Mesenchymal stem cell (in vitro differentiated cells and primary cell): ENCODE measurements around the gene THOC7.

Experiments
- DNase-seq: peaks from one replicate; pipeline ENCODE4 v3.0.0-alpha.2; 2013
- H2AFZ ChIP-seq: one replicate; pipeline ENCODE4 v1.6.1; 2013; ENCODE audit warnings: low read depth, mild to moderate bottlenecking, control low read depth, inconsistent platforms, low read length, moderate library complexity
- H2AK5ac ChIP-seq: 2 replicates; pipeline ENCODE4 v1.6.1; 2013; ENCODE audit warnings: low read length, moderate library complexity, mild to moderate bottlenecking, inconsistent platforms; ENCODE audit not compliant: severe bottlenecking
- H2BK120ac ChIP-seq: one replicate; pipeline ENCODE4 v1.6.1; 2013; ENCODE audit warnings: low read depth, mild to moderate bottlenecking, inconsistent platforms, low read length, moderate library complexity
- H2BK12ac ChIP-seq, 2 experiments: one replicate each; pipeline ENCODE4 v1.6.1; 2013; ENCODE audit warnings: inconsistent platforms in 2 of 2, low read length in 2 of 2, mild to moderate bottlenecking in 2 of 2, moderate library complexity in 2 of 2, control low read depth in 1 of 2
- H2BK15ac ChIP-seq: one replicate; pipeline ENCODE4 v1.6.1; 2013; ENCODE audit warnings: mild to moderate bottlenecking, low read depth, inconsistent platforms; ENCODE audit not compliant: poor library complexity, severe bottlenecking
- H2BK5ac ChIP-seq: 2 replicates; pipeline ENCODE4 v1.6.1; 2013; ENCODE audit warnings: low read depth, mild to moderate bottlenecking, low read length, control low read depth, inconsistent platforms; ENCODE audit not compliant: poor library complexity, severe bottlenecking
- H3K14ac ChIP-seq, 2 experiments: one replicate each; pipeline ENCODE4 v1.6.1; 2013; ENCODE audit warnings: inconsistent platforms in 2 of 2, low read length in 2 of 2, control low read depth in 1 of 2, mild to moderate bottlenecking in 1 of 2, moderate library complexity in 1 of 2
- H3K18ac ChIP-seq, 2 experiments: one replicate each; pipeline ENCODE4 v1.6.1; 2013; ENCODE audit warnings: inconsistent platforms in 2 of 2, low read length in 2 of 2, control low read depth in 1 of 2, low read depth in 1 of 2, mild to moderate bottlenecking in 1 of 2
- H3K23ac ChIP-seq, 2 experiments: one replicate each; pipeline ENCODE4 v1.6.1; 2013; ENCODE audit warnings: inconsistent platforms in 2 of 2, low read length in 2 of 2, mild to moderate bottlenecking in 2 of 2, moderate library complexity in 2 of 2, control low read depth in 1 of 2
- H3K27ac ChIP-seq: 2 replicates; pipeline ENCODE4 v1.5.1; 2013; ENCODE audit warnings: mild to moderate bottlenecking, moderate library complexity, low read length, control low read depth, inconsistent platforms; ENCODE audit not compliant: poor library complexity, severe bottlenecking
- H3K27me3 ChIP-seq, 2 experiments: 2 replicates each; pipeline versions ENCODE4 v1.6.1 to v1.7.0; 2013; ENCODE audit warnings: low read length in 2 of 2, mild to moderate bottlenecking in 2 of 2, moderate library complexity in 2 of 2, control low read depth in 1 of 2, inconsistent platforms in 1 of 2; ENCODE audit not compliant: control insufficient read depth in 1 of 2, insufficient read depth in 1 of 2
- H3K36me3 ChIP-seq, 2 experiments: 2 replicates each; pipeline versions ENCODE4 v1.6.1 to v1.7.0; 2013; ENCODE audit warnings: low read length in 2 of 2, control low read depth in 1 of 2, inconsistent platforms in 1 of 2, low read depth in 1 of 2, mild to moderate bottlenecking in 1 of 2; ENCODE audit not compliant: insufficient read depth in 2 of 2, control insufficient read depth in 1 of 2
- H3K4ac ChIP-seq, 2 experiments: one replicate each; pipeline ENCODE4 v1.6.1; 2013; ENCODE audit warnings: inconsistent platforms in 2 of 2, low read length in 2 of 2, mild to moderate bottlenecking in 2 of 2, moderate library complexity in 2 of 2, control low read depth in 1 of 2, low read depth in 1 of 2
- H3K4me1 ChIP-seq: 2 replicates; pipeline ENCODE4 v1.6.1; 2013; ENCODE audit warnings: low read depth, low read length, control low read depth; ENCODE audit not compliant: control insufficient read depth, insufficient read depth
- H3K4me2 ChIP-seq: 2 replicates; pipeline ENCODE4 v1.6.1; 2013; ENCODE audit warnings: low read length, mild to moderate bottlenecking, inconsistent platforms; ENCODE audit not compliant: poor library complexity, severe bottlenecking
- H3K4me3 ChIP-seq, 2 experiments: 2 replicates each; pipeline versions ENCODE4 v1.5.1 to v1.7.0; 2013; ENCODE audit warnings: low read length in 2 of 2, mild to moderate bottlenecking in 2 of 2, control low read depth in 1 of 2, low read depth in 1 of 2; ENCODE audit not compliant: insufficient read depth in 1 of 2
- H3K79me1 ChIP-seq: replicated peaks from 2 replicates; pipeline ENCODE4 v1.6.1; 2013; ENCODE audit warnings: mild to moderate bottlenecking, control low read depth, low read length, inconsistent platforms; ENCODE audit not compliant: poor library complexity, severe bottlenecking
- H3K9ac ChIP-seq: 2 replicates; pipeline ENCODE4 v1.7.0; 2013; ENCODE audit warnings: mild to moderate bottlenecking, low read length, moderate library complexity
- H3K9me3 ChIP-seq: 2 replicates; pipeline ENCODE4 v1.7.0; 2013; ENCODE audit warnings: mild to moderate bottlenecking, low read length; ENCODE audit not compliant: control insufficient read depth
- H4K8ac ChIP-seq: one replicate; pipeline ENCODE4 v1.6.1; 2013; ENCODE audit warnings: inconsistent platforms, mild to moderate bottlenecking, low read length, moderate library complexity
- H4K91ac ChIP-seq: one replicate; pipeline ENCODE4 v1.6.1; 2013; ENCODE audit warnings: mild to moderate bottlenecking, low read length, inconsistent platforms
- WGBS: methylation state at CpG from one replicate; pipeline ENCODE4 v1.1.7; 2013; ENCODE audit warnings: mixed read lengths; 5-methylcytosine and 5-hydroxymethylcytosine counted together

Gene THOC7

GRCh38 chr3:63860776-63861175, 2.8 kb downstream of the THOC7 start:
- Histone ChIP-seq H2BK120ac (no peak overlapping the region), H3K4me3 (no peak overlapping the region), H2AK5ac (no peak overlapping the region), H3K4ac (no peak overlapping the region), H3K23ac (no peak overlapping the region), H2AFZ (no peak overlapping the region), H4K91ac (no peak overlapping the region), H3K27ac (no peak overlapping the region), H2BK15ac (no peak overlapping the region), H3K79me1 (peaks cover 17% of the 10 kb centered on the region), H3K9ac (no peak overlapping the region), H3K36me3 (no peaks in the 10 kb centered on the region), H3K4me2 (no peak overlapping the region), H3K4me1 (peaks cover 4% of the 10 kb centered on the region), H3K9me3 (no peaks in the 10 kb centered on the region), H2BK5ac (no peak overlapping the region), H3K14ac (no peak overlapping the region), H2BK12ac (no peak overlapping the region), H4K8ac (no peak overlapping the region), H3K27me3 (no peaks in the 10 kb centered on the region), H3K18ac (no peak overlapping the region)
- no peak for DNase-seq
- WGBS: 100% methylated on average over 1 of the region's 3 CpGs

GRCh38 chr3:63857311-63857710, 6.3 kb downstream of the THOC7 start:
- H2BK5ac ChIP-seq: no peak overlapping the region

GRCh38 chr3:63855333-63855940, 8.2 kb downstream of the THOC7 start:
- no peak overlapping the region for H3K23ac ChIP-seq
- no peak overlapping the region for H4K8ac ChIP-seq
- H3K4me3 ChIP-seq: no peak overlapping the region
- H3K27ac ChIP-seq: no peak overlapping the region
- peak overlapping the region in 1 of 2 experiments; percentile 24 for H3K4ac ChIP-seq
- no peak overlapping the region for H2BK15ac ChIP-seq
- H3K27me3 ChIP-seq: no peaks in the 10 kb centered on the region
- no peak overlapping the region for H3K9ac ChIP-seq
- 54% methylated on average over 1 of the region's 1 CpG for WGBS
- H3K4me2 ChIP-seq: no peak overlapping the region
- no peak overlapping the region for H2BK120ac ChIP-seq
- H2BK5ac ChIP-seq: no peak overlapping the region
- H3K36me3 ChIP-seq: peaks cover 0 to 4% of the 10 kb centered on the region in 2 experiments
- no peak for DNase-seq
- no peak overlapping the region for H2AK5ac ChIP-seq
- H4K91ac ChIP-seq: no peak overlapping the region
- H2AFZ ChIP-seq: no peak overlapping the region
- peaks cover 22% of the 10 kb centered on the region for H3K79me1 ChIP-seq
- no peak overlapping the region for H2BK12ac ChIP-seq
- H3K18ac ChIP-seq: no peak overlapping the region
- no peaks in the 10 kb centered on the region for H3K4me1 ChIP-seq
- no peaks in the 10 kb centered on the region for H3K9me3 ChIP-seq
- H3K14ac ChIP-seq: no peak overlapping the region

More at GRCh38 chr3:63857311-63857710, 6.3 kb downstream of the THOC7 start:
- H3K79me1 ChIP-seq: peaks cover 21% of the 10 kb centered on the region
- no peak overlapping the region for H3K4me3 ChIP-seq
- peaks cover 2% of the 10 kb centered on the region for H3K4me1 ChIP-seq
- H3K9ac ChIP-seq: no peak overlapping the region
- no peaks in the 10 kb centered on the region for H3K9me3 ChIP-seq
- H2AFZ ChIP-seq: no peak overlapping the region
- 50% methylated on average over 1 of the region's 2 CpGs for WGBS
- no peak overlapping the region for H3K14ac ChIP-seq
- H2AK5ac ChIP-seq: no peak overlapping the region
- H2BK15ac ChIP-seq: no peak overlapping the region
- no peak overlapping the region for H2BK120ac ChIP-seq
- H3K18ac ChIP-seq: no peak overlapping the region
- no peak overlapping the region for H3K23ac ChIP-seq
- no peaks in the 10 kb centered on the region for H3K36me3 ChIP-seq
- no peak for DNase-seq
- no peak overlapping the region for H4K91ac ChIP-seq
- no peak overlapping the region for H3K27ac ChIP-seq
- H3K4me2 ChIP-seq: no peak overlapping the region
- no peak overlapping the region for H2BK12ac ChIP-seq
- no peak overlapping the region for H3K4ac ChIP-seq
- no peak overlapping the region for H4K8ac ChIP-seq
- no peaks in the 10 kb centered on the region for H3K27me3 ChIP-seq

- H3K4ac ChIP-seq: no peak overlapping the region
- no peak overlapping the region for H2BK12ac ChIP-seq
- H3K4me2 ChIP-seq: no peak overlapping the region
- H3K14ac ChIP-seq: no peak overlapping the region
- no peak overlapping the region for H3K23ac ChIP-seq
- H2AFZ ChIP-seq: no peak overlapping the region
- H2BK15ac ChIP-seq: no peak overlapping the region
- H3K4me3 ChIP-seq: no peak overlapping the region
- no peak overlapping the region for H3K9ac ChIP-seq
- no peak for DNase-seq
- peaks cover 0 to 4% of the 10 kb centered on the region in 2 experiments for H3K36me3 ChIP-seq
- no peaks in the 10 kb centered on the region for H3K4me1 ChIP-seq
- H3K27ac ChIP-seq: no peak overlapping the region
- H4K91ac ChIP-seq: no peak overlapping the region
- H3K18ac ChIP-seq: no peak overlapping the region
- whole genome bisulfite sequencing: 100% methylated on average over 2 of the region's 4 CpGs
- no peak overlapping the region for H4K8ac ChIP-seq
- peaks cover 30% of the 10 kb centered on the region for H3K79me1 ChIP-seq
- H3K27me3 ChIP-seq: no peaks in the 10 kb centered on the region
- no peak overlapping the region for H2BK120ac ChIP-seq
- no peak overlapping the region for H2AK5ac ChIP-seq
- no peaks in the 10 kb centered on the region for H3K9me3 ChIP-seq
- no peak overlapping the region for H2BK5ac ChIP-seq
Observed at GRCh38 chr3:63853106-63853505, 10.5 kb downstream of the THOC7 start.
